ENCODE data around the gene RFNG. TPM values are rescaled to one million over a fixed set of nuclear protein-coding genes. Genes with fewer than 3 reads are reported as not detected.

RFNG gene
- total and polyA plus RNA-seq, 12 donors, result 21.2 to 78.0 (median 47.4) TPM

- Histone ChIP-seq H3K27ac (peak overlapping the region in 3 of 5 donors; percentile 52 to 87 (median 52)), H3K27me3 (no peaks in the 10 kb centered on the region), H3K4me3 (peak overlapping the region; percentile 32 to 65 (median 57)), H3K4me1 (replicated peaks in 1 of 2) (peaks cover 12 to 17% of the 10 kb centered on the region in 2 donors), H3K9me3 (replicated peaks in 1 of 3) (no peaks in the 10 kb centered on the region), H3K36me3 (replicated peaks in 1 of 2) (peaks cover 0 to 23% of the 10 kb centered on the region in 2 donors)
- DNase-seq, result peak in 1 of 7 donors; percentile 44
- intact Hi-C loops (cut with DNase I), result no loop called here
- TF ChIP-seq POLR2A (IDR thresholded peaks at IDR 0.05), result no peak
- TF ChIP-seq CTCF (IDR thresholded peaks at IDR 0.05), result no peak
- WGBS, 4 donors, result 1 to 4% (median 2%) methylated on average over 11 to 47 of the region's 47 CpGs; no CpG with 5 or more reads in 1 of the 4 donors
These were observed 13.6 kb upstream of the RFNG start for GRCh38 chr17:82065193-82065637.

GRCh38 chr17:82064433-82065192 is 13.0 kb upstream of the RFNG start:
- Histone ChIP-seq H3K4me1 (replicated peaks in 1 of 2) (peaks cover 12 to 17% of the 10 kb centered on the region in 2 donors), H3K9me3 (replicated peaks in 1 of 3) (no peaks in the 10 kb centered on the region), H3K27me3 (no peaks in the 10 kb centered on the region), H3K27ac (peak overlapping the region in 1 of 5 donors; percentile 87), H3K4me3 (peak overlapping the region; percentile 3 to 58 (median 44)), H3K36me3 (replicated peaks in 1 of 2) (peaks cover 0 to 29% of the 10 kb centered on the region in 2 donors)
- no peak for DNase-seq
- intact Hi-C loops (cut with DNase I), result no loop called here
- WGBS, 4 donors, result 35 to 50% (median 41%) methylated on average over 16 to 36 of the region's 36 CpGs
- TF ChIP-seq CTCF (IDR thresholded peaks at IDR 0.05) (no peak), POLR2A (IDR thresholded peaks at IDR 0.05) (no peak)

- H3K9me3 ChIP-seq (replicated peaks in 1 of 3), result no peaks in the 10 kb centered on the region
- intact Hi-C loops (cut with DNase I), result no loop called here
- WGBS, 4 donors, result 78 to 89% (median 80%) methylated on average over 6 to 20 of the region's 20 CpGs
These were observed 12.1 kb upstream of the RFNG start for GRCh38 chr17:82063424-82064415.

More at GRCh38 chr17:82063424-82064415, 12.1 kb upstream of the RFNG start:
- H3K27ac ChIP-seq, result no peak overlapping the region
- H3K4me1 ChIP-seq (replicated peaks in 1 of 2), result peaks cover 12 to 17% of the 10 kb centered on the region in 2 donors
- peaks cover 0 to 38% of the 10 kb centered on the region in 2 donors for H3K36me3 ChIP-seq (replicated peaks in 1 of 2)
- DNase-seq, result no peak
- H3K4me3 ChIP-seq, result no peak overlapping the region
- TF ChIP-seq POLR2A (IDR thresholded peaks at IDR 0.05) (no peak), CTCF (IDR thresholded peaks at IDR 0.05) (no peak)
- no peaks in the 10 kb centered on the region for H3K27me3 ChIP-seq

Measured in adrenal gland (tissue), 12 donors.